ENCODE measurements around the gene ULK4.

The ULK4 gene

DNA sequence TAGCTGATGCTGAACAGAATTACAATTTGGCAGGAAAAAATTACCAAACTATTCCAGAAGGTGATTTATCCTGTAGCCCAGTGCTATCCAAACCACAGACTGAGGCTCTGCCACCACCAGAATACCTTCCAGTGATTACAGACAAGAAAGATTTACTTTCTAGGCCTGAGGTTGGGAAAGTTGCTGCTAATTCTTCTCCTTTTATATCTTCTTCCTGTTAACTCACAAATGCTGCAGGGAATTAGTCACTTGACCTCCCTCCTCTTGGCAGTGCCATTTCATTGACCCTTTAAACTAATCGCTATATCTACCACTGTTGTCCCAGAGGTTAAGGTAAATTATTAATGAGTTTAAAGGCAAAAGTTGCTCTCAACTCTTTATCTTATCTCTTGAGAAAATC, 644.2 kb downstream of the ULK4 start:
- Mint-ChIP-seq H3K27me3 (no peaks in the 10 kb centered on the region), H3K4me3 (no peak overlapping the region), H3K9me3 (no peaks in the 10 kb centered on the region), H3K27ac (no peak overlapping the region), H3K36me3 (ENCODE audit: insufficient read depth) (peaks cover 4% of the 10 kb centered on the region), H3K4me1 (ENCODE audit: low read depth in 2 of 2) (no peaks in the 10 kb centered on the region)
- no peak for ATAC-seq (replicated peaks)
- no peak for DNase-seq

DNA sequence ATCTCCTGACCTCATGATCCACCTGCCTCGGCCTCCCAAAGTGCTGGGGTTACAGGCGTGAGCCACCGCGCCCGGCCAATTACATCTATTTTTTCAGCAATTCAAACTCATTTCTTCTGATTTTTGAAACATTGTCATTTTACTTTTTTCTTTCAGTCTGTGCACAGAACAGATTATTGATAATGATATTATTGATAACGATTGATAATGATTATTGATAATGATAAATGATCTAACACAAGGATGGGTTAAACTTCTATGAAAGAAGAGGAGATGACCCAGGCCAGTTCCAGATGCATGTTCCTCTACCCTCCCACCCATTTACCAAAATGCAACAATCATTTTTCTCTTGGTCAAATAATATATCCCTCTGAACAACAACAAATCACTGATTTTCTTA, 644.6 kb downstream of the ULK4 start:
- H3K27me3 Mint-ChIP-seq: no peaks in the 10 kb centered on the region
- H3K4me3 Mint-ChIP-seq: no peak overlapping the region
- no peak for DNase-seq
- peaks cover 4% of the 10 kb centered on the region for H3K36me3 Mint-ChIP-seq (ENCODE audit: insufficient read depth)
- no peaks in the 10 kb centered on the region for H3K9me3 Mint-ChIP-seq
- no peak overlapping the region for H3K27ac Mint-ChIP-seq
- no peaks in the 10 kb centered on the region for H3K4me1 Mint-ChIP-seq (ENCODE audit: low read depth in 2 of 2)
- no peak for ATAC-seq (replicated peaks)

DNA sequence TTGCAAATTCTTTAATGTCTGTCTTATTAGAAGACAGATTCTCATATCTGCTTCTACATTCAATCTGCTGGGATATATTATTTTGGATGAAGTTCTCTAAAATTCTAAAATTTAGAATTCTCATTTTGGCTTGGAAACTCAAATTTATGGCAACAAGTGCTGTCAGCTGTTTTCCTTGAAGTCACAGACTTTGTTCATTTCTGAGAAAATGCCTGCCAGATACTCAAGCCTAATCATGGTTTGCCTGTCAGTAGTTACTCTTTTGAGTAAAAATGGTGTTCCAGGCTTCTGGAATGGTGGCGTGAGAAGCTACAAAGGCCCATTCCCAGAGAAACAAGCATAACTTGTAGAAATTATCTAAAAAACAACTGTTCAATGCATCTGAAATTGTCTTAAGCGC, 646.8 kb downstream of the ULK4 start:
- Mint-ChIP-seq H3K4me1 (ENCODE audit: low read depth in 2 of 2) (no peaks in the 10 kb centered on the region), H3K9me3 (no peaks in the 10 kb centered on the region), H3K27me3 (no peaks in the 10 kb centered on the region), H3K27ac (no peak overlapping the region), H3K36me3 (ENCODE audit: insufficient read depth) (no peaks in the 10 kb centered on the region), H3K4me3 (no peak overlapping the region)
- ATAC-seq (replicated peaks) (no peak), DNase-seq (no peak)

DNA sequence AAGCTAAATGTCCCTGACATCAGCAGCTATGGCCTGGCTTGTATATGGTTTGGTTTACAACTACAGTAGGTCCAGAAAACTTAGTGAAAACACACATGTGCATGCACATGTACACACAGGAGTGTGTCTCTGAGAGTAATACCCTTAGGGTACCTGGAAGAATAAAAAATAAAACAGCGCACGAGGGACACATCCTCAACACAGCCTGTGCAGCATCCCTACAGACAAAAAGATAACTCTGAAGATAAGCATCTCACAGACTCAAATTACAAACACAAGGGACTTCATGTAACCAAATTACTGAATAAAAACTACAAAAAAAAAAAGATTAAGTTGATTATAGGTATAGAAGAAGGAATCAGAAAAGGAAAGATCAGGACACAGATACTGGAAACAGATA, 653.8 kb downstream of the ULK4 start:
- no peak overlapping the region for H3K4me3 Mint-ChIP-seq
- no peak overlapping the region for H3K27ac Mint-ChIP-seq
- no peaks in the 10 kb centered on the region for H3K4me1 Mint-ChIP-seq (ENCODE audit: low read depth in 2 of 2)
- DNase-seq: no peak
- no peaks in the 10 kb centered on the region for H3K27me3 Mint-ChIP-seq
- H3K9me3 Mint-ChIP-seq: no peaks in the 10 kb centered on the region
- no peaks in the 10 kb centered on the region for H3K36me3 Mint-ChIP-seq (ENCODE audit: insufficient read depth)
- no peak for ATAC-seq (replicated peaks)

DNA sequence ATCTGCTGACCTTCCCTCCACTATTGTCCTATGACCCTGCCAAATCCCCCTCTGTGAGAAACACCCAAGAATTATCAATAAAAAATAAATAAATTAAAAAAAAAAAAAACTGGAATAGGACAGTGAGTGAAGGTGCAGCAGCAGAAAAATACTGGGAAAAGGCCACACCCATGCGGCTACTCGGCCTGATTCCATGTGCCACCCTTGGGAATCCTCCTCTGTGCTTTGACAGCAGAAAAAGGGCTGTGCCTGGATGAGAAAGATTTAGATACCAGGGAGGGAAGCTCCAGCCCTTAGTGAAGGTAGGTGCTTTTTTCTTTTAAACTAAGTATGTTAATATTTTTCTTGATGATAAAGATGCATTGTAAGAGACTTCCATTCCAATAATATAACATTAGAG, 654.8 kb downstream of the ULK4 start:
- H3K27me3 Mint-ChIP-seq: no peaks in the 10 kb centered on the region
- ATAC-seq (replicated peaks) (no peak), DNase-seq (no peak)
- no peak overlapping the region for H3K27ac Mint-ChIP-seq
- H3K9me3 Mint-ChIP-seq: no peaks in the 10 kb centered on the region
- no peak overlapping the region for H3K4me3 Mint-ChIP-seq
- no peaks in the 10 kb centered on the region for H3K4me1 Mint-ChIP-seq (ENCODE audit: low read depth in 2 of 2)
- H3K36me3 Mint-ChIP-seq (ENCODE audit: insufficient read depth): no peaks in the 10 kb centered on the region

DNA sequence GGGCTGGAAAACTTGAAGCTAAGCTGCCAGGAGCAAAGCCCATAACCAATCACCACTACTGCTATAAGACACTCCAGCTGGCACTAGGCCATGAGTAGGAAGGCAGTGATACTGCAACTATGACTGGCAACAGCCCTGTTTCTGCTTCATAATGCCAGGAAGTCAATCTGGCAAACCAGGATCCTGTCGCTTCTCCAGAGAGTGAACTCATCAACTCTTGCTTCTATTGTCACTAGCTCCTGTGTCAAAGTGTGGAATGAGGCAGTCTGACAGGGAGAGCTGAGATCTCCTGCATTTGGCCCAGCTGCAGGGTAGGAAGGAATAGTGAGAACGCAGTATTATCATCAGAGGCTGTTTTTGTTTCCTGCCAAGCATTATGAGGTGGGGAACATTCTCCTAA, 657.3 kb downstream of the ULK4 start:
- DNase-seq (no peak), ATAC-seq (replicated peaks) (no peak)
- no peaks in the 10 kb centered on the region for H3K27me3 Mint-ChIP-seq
- no peak overlapping the region for H3K27ac Mint-ChIP-seq
- H3K9me3 Mint-ChIP-seq: no peaks in the 10 kb centered on the region
- H3K4me3 Mint-ChIP-seq: no peak overlapping the region
- no peaks in the 10 kb centered on the region for H3K4me1 Mint-ChIP-seq (ENCODE audit: low read depth in 2 of 2)
- H3K36me3 Mint-ChIP-seq (ENCODE audit: insufficient read depth): no peaks in the 10 kb centered on the region

DNA sequence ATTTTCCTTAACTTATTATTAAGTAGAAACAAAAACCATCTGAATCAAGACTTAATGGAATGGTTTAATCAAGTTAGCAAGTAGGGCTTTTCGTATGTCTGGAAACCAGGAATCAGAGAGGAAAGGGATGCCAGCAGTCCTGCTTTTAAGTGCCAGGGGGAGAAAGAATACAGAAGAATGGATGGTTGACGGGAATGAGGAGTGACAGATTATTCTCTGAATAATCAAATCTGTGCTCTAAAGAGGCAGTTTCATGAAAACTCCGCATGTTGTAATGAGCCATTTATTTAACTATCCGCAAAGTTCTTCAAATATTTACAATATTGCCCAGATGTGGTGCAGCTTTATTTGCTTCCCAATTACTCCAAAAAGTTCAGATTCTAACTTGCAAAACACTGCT, 659.6 kb downstream of the ULK4 start:
- Mint-ChIP-seq H3K27ac (no peak overlapping the region), H3K4me1 (ENCODE audit: low read depth in 2 of 2) (no peaks in the 10 kb centered on the region)
- no peak for ATAC-seq (replicated peaks)

DNA sequence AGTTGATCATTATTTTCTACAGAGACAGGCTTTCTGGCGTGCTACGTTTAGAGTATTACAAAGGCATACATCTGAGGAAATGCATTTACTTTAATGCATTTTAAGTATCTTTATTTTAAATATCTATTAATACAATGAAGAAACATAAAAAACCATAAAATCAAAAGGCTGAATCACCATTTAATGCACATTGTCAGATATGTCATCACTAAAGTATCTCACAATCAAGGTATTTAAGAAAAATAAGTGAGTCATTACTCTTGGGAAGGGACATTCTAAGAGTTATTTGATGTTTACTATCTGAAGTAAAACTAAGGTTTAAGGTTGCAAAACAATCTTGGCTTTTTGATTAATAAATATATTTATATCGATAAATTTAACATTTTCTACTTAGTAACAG, 660.4 kb downstream of the ULK4 start:
- DNase-seq (no peak), ATAC-seq (replicated peaks) (no peak)
- Mint-ChIP-seq H3K27me3 (no peaks in the 10 kb centered on the region), H3K27ac (no peak overlapping the region), H3K36me3 (ENCODE audit: insufficient read depth) (no peaks in the 10 kb centered on the region), H3K4me1 (ENCODE audit: low read depth in 2 of 2) (peaks cover 0 to 1% of the 10 kb centered on the region in 2 donors), H3K9me3 (no peaks in the 10 kb centered on the region), H3K4me3 (no peak overlapping the region)

More for the DNA sequence above, 659.6 kb downstream of the ULK4 start:
- Mint-ChIP-seq H3K27me3 (no peaks in the 10 kb centered on the region), H3K4me3 (no peak overlapping the region), H3K9me3 (no peaks in the 10 kb centered on the region), H3K36me3 (ENCODE audit: insufficient read depth) (no peaks in the 10 kb centered on the region)
- no peak for DNase-seq

DNA sequence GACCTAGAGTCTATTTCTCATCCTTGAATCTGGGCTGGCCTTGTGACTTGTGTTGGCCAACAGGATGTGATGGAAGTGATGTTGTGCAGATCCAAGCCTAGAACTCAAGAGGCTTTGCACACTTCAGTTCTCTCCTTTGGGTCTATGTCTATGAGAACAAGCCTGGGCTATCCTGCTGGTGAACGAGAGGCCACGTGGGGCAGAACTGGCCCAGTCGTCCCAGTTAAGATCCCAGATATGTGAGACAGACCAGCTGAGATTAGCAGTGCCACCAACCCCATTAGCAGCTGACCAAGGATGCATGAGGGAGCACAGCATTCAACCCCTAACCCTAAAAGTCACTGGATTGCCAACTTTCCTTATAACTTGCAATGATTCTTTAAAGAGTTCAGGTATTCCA, 662.9 kb downstream of the ULK4 start:
- Mint-ChIP-seq H3K4me1 (ENCODE audit: low read depth in 2 of 2) (peaks cover 0 to 1% of the 10 kb centered on the region in 2 donors), H3K4me3 (no peak overlapping the region), H3K36me3 (ENCODE audit: insufficient read depth) (no peaks in the 10 kb centered on the region), H3K9me3 (no peaks in the 10 kb centered on the region), H3K27ac (no peak overlapping the region), H3K27me3 (no peaks in the 10 kb centered on the region)
- no peak for DNase-seq
- no peak for ATAC-seq (replicated peaks)

DNA sequence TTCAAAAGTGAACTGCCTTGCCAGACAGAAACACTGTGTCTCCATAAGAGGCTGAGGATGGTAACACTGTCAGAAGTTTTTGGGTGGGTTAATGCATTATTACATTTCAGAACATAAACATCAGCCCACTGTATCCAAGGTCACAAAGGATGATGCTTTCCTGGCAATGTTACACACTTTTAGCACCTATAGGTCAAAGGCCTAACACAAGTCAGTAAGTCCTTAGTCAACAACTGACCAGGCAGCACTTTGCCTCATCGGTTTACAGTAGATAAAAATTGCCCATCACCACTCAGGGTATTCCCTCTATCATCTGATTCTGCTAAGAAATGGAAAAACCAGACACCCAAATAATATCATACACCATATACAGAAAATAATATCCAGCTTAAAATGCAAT, 664.2 kb downstream of the ULK4 start:
- Mint-ChIP-seq H3K4me1 (ENCODE audit: low read depth in 2 of 2) (peaks cover 0 to 1% of the 10 kb centered on the region in 2 donors), H3K27ac (no peak overlapping the region), H3K4me3 (no peak overlapping the region), H3K9me3 (no peaks in the 10 kb centered on the region), H3K36me3 (ENCODE audit: insufficient read depth) (no peaks in the 10 kb centered on the region), H3K27me3 (no peaks in the 10 kb centered on the region)
- ATAC-seq (replicated peaks) (no peak), DNase-seq (no peak)

DNA sequence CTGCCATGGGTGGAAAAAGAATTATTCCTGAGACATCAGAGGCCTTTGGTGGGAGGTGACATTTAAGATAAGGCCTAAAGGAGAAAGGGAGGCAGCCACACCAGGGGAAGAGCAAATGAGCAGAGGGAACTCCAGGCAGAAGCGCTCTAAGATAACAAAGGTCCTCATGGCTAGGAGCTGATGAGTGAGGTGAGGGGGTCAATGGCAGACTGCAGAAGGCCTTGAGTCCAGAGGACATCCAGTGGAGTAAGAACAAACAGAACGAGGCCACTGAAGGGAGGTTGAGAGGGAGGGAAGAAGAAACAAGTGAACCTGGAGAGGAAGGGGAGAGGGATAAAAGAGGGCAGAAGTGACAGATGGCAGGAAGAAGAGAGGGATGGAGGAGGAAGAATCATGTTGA, 665.3 kb downstream of the ULK4 start:
- H3K4me1 Mint-ChIP-seq (ENCODE audit: low read depth in 2 of 2): peaks cover 0 to 1% of the 10 kb centered on the region in 2 donors
- ATAC-seq (replicated peaks): no peak

DNA sequence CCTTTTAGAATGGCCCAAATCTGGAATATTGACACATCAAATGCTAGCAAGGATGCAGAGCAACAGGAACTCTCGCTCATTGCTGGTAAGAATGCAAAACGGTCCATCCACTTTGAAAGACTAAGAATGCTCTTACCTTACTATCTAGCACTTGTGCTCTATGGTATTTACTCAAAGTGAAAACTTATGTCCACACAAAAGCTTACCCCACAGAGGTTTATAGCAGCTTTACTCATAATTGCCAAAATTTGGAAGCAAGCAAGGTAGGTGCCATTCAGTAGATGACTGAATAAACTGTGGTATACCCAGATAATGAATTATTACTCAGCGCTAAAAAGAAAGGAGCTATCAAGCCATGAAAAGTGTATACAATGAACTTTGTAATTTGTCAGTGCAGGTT, 666.2 kb downstream of the ULK4 start:
- Mint-ChIP-seq H3K4me3 (no peak overlapping the region), H3K27ac (no peak overlapping the region), H3K36me3 (ENCODE audit: insufficient read depth) (no peaks in the 10 kb centered on the region), H3K27me3 (no peaks in the 10 kb centered on the region), H3K9me3 (no peaks in the 10 kb centered on the region), H3K4me1 (ENCODE audit: low read depth in 2 of 2) (peaks cover 0 to 1% of the 10 kb centered on the region in 2 donors)
- ATAC-seq (replicated peaks) (no peak), DNase-seq (no peak)

More for the DNA sequence above, 665.3 kb downstream of the ULK4 start:
- Mint-ChIP-seq H3K9me3 (no peaks in the 10 kb centered on the region), H3K27ac (no peak overlapping the region), H3K27me3 (no peaks in the 10 kb centered on the region), H3K4me3 (no peak overlapping the region), H3K36me3 (ENCODE audit: insufficient read depth) (no peaks in the 10 kb centered on the region)
- no peak for DNase-seq

DNA sequence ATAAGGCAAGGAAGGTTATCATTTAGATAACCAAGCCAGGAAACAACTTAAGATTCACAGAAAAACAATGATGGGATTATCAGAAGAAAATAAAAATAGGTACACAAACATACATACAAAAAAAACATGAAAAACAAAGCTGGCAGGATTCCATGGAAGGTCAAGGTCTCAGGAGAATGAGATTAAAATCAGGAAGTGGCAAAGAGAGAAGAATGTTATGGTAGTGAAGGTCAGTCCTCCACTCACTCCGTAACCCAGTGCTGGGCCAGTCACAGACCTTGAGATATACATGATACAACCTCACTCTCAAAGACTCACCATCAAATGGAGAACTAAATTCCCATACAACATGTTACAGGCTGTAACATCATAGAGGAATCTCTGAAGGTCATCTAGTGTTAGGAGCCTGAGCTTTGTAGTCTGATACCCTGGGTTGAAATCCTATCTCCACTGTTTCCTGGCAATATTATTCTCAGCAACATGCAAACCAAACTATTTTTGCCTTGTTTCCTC, 668.7 kb downstream of the ULK4 start:
- no peaks in the 10 kb centered on the region for H3K27me3 Mint-ChIP-seq
- peaks cover 0 to 1% of the 10 kb centered on the region in 2 donors for H3K4me1 Mint-ChIP-seq (ENCODE audit: low read depth in 2 of 2)
- no peak for ATAC-seq (replicated peaks)
- H3K9me3 Mint-ChIP-seq: no peaks in the 10 kb centered on the region
- DNase-seq: no peak
- no peak overlapping the region for H3K27ac Mint-ChIP-seq
- no peak overlapping the region for H3K4me3 Mint-ChIP-seq
- H3K36me3 Mint-ChIP-seq (ENCODE audit: insufficient read depth): no peaks in the 10 kb centered on the region

DNA sequence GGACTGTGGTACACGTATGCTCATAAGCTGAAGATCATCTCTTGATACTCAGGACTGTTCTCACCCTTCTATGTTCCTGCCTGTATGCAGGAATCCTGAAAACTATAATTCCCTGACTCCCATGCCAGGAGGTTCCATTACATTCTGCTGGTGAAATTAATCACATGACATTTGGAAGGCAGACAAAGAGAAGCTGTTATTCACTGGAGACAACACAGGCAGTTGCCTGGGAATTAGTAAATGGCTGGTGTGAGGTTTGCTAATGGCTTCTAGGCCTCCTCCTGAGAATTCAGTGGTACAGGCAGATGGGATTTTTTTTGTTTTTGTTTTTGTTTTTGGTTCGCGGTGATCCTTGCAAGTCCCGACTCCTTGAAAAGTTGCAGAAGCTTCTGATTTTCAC, 671.2 kb downstream of the ULK4 start:
- Mint-ChIP-seq H3K4me1 (ENCODE audit: low read depth in 2 of 2) (peaks cover 0 to 7% of the 10 kb centered on the region in 2 donors), H3K4me3 (no peak overlapping the region), H3K9me3 (no peaks in the 10 kb centered on the region), H3K27me3 (no peaks in the 10 kb centered on the region), H3K27ac (no peak overlapping the region), H3K36me3 (ENCODE audit: insufficient read depth) (no peaks in the 10 kb centered on the region)
- DNase-seq: no peak
- ATAC-seq (replicated peaks): no peak

DNA sequence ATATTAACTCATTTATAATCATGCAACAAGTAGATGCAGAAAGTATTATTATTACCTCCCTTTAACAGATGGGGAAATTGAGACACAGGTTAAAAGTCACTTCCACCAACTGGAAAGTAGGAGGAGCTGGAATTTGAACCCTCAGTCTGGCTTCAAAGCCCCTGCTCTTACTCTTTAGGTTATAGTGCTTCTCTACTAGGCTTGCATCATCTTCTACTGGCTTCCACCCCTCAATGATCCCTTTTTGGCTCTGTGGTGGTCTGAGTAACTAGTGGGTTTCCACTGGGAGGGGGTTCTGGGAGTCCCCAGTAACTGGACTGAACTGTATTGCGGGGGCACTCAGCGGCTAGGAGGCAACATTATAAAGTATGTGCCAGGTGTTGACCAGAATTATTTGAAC, 671.6 kb downstream of the ULK4 start:
- DNase-seq: no peak
- H3K27me3 Mint-ChIP-seq: no peaks in the 10 kb centered on the region
- no peaks in the 10 kb centered on the region for H3K9me3 Mint-ChIP-seq
- H3K4me1 Mint-ChIP-seq (ENCODE audit: low read depth in 2 of 2): peaks cover 0 to 7% of the 10 kb centered on the region in 2 donors
- H3K36me3 Mint-ChIP-seq (ENCODE audit: insufficient read depth): no peaks in the 10 kb centered on the region
- H3K27ac Mint-ChIP-seq: no peak overlapping the region
- ATAC-seq (replicated peaks): no peak
- no peak overlapping the region for H3K4me3 Mint-ChIP-seq
